NCI-H2196 treated with DMSO at 0.1 percent for 48 hours (cell line): Measurements from ENCODE around the gene PCNT.
"Not testable (repeated sequence)": the region's sequence is repeated elsewhere in the genome, so short reads cannot be mapped to it uniquely, and the experiment has no call there.

Experiments
- DNase-seq: peaks from one replicate; lab custom pipeline; 2025; ENCODE audit not compliant: unreplicated experiment; lab: John Stamatoyannopoulos, UW

PCNT gene

DNA sequence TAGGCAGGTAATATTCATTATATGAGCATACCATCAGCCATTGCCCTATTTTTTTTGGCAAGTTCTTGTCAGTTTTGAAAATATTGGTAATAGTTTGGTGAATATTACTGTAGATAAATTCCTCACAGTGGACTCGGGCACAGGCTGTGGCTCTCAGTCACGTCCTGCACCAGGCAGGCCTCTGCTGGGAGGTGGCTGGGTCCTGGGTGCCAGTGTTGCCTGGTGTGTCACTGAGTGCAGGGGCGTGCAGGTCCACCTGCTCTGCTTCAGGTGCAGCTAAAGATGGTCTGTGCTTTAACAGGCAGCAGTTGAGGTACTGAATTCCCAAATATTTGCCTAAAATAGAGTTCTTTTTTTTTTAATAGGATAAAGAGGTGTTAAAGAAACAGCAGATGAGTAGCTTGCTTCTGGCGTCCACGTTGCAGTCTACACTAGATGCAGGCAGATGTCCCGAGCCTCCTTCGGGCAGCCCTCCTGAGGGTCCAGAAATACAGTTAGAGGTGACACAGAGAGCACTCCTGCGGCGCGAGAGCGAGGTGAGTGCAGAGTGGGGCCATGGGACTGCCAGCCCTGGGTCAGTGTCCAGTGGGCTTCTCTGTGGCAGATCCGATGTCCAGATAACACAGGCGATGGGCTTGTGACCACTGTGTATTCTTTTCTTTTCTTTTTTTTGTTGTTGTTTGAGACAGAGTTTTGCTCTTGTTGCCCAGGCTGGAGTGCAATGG lies 77.4 kb downstream of the PCNT start:
- DNase-seq, result no peak

DNA sequence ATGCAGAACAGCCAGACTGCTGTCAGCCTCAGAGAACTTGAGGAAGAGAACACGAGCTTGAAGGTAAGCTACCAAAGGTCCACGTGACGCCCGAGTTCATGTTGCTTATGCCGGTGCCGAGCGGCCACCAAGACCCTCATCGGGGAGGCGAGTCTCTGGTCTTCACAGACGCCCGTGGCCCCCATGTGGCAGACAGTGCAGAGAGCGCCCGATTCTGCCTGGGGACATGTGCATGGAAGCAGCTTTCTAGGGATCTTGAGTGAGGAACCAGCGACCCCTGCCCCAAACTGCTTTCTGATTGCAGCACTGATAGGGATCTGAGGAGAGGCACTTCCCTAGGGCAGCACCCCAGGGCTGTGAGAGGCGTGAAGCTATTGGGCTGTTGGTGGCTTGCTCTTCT lies 78.5 kb downstream of the PCNT start:
- no peak for DNase-seq

DNA sequence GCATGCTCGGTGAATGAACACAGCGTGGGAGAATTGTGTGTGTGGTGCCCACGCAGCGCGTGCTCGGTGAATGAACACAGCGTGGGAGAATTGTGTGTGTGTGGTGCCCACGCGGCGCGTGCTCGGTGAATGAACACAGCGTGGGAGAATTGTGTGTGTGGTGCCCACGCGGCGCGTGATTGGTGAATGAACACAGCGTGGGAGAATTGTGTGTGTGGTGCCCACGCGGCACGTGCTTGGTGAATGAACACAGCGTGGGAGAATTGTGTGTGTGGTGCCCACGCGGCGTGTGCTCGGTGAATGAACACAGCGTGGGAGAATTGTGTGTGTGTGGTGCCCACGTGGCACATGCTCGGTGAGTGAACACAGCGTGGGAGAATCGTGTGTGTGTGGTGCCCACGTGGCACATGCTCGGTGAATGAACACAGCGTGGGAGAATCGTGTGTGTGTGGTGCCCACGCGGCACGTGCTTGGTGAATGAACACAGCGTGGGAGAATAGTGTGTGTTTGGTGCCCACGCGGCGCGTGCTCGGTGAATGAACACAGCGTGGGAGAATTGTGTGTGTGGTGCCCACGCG lies 79.4 kb downstream of the PCNT start:
- not testable (repeated sequence) for DNase-seq

DNA sequence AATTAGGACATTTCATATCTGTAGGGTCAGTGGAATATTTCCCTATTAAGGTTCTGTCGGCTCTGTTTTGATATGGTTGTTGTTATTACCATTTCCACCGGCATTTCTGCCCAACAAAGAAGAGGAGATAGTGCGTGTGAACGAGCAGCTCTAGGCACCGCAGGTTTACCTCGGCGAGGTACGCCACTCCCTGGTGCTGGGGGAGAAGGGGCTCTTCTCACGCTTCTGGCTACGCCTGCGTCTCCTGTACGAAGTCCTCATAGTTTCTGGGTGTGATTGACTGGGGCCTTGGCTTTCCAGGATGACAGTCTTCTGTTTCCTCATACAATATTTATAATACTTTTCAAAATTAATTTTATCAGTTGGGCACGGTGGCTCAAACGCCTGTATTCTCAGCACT lies 80.3 kb downstream of the PCNT start:
- no peak for DNase-seq

DNA sequence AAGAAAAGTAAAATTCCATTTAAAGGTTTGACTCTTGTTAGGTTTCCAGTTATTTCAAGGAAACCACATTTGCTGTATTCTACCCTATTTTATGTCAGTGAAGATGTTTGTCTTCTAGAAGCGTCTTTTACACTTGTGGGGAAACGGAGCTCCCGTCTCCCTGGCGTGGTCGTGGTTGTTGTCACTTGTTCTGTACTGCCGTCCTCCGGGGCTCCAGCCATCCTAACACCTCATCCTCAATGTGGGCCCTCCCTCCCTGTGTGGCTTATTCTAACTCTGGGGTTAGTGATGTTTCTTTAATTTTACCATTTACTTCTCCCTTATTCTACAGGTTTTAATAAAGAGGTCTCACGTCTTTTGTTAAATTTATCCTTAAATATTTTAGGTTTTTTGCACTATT lies 82.0 kb downstream of the PCNT start:
- DNase-seq, result no peak

DNA sequence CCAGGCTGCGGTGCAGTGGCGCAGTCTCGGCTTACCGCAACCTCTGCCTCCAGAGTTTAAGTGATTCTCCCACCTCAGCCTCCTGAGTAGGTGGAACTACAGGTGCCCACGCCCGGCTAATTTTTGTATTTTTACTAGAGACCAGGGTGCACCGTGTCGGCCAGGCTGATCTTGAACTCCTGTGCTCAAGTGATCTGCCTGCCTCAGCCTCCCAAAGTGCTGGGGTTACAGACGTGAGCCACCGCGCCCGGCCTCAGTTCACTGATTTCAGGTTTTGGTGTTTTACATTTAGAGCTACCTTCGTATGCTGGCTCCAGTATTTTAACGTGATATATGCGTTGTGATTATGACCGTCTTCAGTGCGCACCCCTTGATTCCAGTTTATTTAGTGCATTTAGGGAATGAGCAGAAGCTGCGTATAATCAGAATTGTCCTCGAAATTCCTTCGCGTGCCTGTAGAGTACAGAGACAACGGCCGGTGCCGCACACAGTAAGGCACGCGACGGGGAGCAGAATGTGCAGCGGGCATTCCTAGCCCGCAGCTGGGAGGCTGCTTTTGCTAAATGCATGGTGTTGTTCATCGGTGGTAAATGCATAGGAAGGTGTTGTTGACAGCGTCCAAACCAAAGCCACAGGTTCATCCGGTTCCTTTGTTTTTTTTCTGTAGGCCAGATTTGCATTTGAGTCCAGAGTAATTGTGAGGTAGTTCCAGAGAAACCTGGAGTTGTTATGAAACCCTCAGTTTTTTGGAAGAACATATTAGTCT lies 85.9 kb downstream of the PCNT start:
- no peak for DNase-seq

DNA sequence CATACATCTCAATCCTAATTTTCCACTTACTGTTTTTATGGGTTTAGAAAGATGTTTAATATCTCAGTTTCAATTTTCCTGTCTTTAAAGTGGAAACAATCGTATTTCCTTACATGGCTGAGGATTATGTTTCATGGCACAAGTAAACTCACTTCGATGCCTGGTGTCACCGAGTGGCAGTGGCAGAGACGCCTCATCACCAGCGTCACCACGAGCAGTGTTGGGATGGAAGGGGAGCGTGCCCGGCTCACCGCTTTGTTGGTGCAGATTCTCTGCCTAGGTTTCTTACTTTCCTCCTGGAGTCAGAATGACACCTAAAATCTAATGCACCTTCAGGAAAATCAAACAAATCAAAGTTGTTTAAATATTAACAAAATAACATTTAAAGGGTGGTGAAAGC lies 86.6 kb downstream of the PCNT start:
- no peak for DNase-seq

DNA sequence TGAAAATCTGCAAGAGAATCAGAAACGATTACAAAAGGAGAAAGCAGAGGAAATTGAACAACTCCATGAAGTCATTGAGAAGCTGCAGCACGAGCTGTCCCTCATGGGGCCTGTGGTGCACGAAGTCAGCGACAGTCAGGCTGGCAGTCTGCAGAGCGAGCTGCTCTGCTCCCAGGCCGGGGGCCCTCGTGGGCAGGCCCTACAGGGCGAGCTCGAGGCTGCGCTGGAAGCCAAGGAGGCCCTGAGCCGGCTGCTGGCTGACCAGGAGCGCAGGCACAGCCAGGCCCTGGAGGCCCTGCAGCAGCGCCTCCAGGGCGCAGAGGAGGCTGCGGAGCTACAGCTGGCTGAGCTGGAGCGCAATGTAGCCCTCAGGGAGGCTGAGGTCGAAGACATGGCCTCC lies 87.3 kb downstream of the PCNT start:
- no peak for DNase-seq

DNA sequence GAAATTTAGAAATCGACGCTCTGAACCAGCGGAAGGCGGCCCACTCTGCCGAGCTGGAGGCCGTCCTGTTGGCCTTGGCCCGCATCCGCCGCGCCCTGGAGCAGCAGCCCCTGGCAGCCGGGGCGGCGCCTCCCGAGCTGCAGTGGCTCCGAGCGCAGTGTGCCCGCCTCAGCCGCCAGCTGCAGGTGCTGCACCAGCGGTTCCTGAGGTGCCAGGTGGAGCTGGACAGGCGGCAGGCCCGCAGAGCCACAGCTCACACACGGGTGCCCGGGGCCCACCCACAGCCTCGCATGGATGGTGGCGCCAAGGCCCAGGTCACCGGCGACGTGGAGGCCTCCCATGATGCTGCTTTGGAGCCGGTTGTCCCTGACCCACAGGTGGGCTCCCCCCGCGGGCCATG lies 87.7 kb downstream of the PCNT start:
- DNase-seq, result no peak

DNA sequence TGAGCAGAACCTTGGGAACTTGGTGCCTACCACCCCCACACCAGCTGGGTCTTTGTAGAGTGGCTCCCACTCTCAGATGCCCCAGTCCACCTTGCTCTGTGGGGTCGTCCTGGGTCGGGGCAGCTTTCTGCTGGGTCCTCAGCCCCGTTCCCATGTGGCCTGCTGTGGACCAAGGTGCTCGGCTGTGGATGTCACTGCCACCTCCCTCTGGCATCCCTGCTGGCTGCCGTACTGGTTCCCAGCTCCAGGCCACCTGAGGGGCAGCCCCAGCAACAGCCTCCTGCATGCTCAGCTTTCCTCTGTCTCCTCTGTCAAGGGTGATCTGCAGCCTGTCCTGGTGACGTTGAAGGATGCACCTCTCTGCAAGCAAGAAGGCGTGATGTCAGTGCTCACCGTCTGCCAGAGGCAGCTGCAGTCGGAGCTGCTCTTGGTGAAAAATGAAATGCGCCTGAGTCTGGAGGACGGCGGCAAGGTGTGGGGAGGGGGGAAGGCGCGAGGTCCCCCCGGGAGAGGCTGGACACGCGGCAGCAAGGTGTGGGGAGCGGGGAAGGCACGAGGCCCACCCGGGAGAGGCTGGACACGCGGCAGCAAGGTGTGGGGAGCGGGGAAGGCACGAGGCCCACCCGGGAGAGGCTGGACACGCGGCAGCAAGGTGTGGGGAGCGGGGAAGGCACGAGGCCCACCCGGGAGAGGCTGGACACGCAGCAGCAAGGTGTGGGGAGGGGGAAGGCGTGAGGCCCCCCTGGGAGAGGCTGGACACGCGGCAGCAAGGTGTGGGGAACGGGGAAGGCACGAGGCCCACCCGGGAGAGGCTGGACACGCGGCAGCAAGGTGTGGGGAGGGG lies 88.8 kb downstream of the PCNT start:
- DNase-seq, result no peak

DNA sequence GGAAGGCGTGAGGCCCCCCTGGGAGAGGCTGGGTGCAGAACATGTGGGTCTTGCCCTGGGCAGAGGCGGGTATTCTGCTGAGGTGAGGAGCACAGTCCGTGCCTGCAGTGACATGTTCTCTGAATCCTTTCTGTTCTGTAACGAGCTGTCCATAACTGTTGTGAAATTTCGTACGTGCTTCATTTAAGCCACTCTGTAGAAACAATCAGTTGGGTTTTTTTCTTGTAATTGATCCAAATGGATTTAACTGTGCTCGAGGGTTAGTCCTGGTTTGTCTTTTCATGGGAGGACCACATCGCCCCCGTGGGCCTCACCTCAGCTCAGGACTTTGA lies 89.4 kb downstream of the PCNT start:
- DNase-seq, result no peak

DNA sequence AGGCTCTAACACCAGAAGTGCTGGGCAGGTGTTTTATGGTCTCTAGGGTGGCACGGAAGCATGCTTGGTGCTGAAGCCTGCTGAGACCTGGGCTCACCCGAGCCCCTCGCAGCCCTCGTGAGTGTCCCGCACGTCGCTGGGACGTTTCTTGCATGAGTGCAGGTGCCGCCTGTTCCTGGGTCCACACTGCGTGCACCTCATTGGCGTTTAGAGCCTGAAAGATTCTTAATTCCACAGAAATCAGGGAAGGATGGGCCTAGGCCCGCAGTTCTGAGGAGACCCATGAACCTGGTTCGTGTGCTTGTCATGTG lies 91.0 kb downstream of the PCNT start:
- DNase-seq, result no peak

DNA sequence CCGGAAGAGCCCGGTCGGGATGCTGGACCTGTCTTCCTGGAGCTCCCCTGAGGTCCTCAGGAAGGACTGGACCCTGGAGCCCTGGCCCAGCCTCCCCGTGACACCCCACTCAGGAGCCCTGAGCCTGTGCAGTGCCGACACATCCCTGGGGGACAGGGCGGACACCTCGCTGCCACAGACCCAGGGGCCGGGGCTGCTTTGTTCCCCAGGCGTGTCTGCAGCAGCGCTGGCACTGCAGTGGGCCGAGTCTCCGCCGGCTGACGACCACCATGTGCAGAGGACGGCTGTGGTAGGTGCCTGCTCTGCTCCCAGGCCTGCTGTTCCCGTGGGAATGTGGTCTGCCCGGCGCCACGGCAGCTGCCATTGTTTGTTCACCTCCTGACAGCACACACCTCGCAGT lies 92.6 kb downstream of the PCNT start:
- DNase-seq, result no peak

DNA sequence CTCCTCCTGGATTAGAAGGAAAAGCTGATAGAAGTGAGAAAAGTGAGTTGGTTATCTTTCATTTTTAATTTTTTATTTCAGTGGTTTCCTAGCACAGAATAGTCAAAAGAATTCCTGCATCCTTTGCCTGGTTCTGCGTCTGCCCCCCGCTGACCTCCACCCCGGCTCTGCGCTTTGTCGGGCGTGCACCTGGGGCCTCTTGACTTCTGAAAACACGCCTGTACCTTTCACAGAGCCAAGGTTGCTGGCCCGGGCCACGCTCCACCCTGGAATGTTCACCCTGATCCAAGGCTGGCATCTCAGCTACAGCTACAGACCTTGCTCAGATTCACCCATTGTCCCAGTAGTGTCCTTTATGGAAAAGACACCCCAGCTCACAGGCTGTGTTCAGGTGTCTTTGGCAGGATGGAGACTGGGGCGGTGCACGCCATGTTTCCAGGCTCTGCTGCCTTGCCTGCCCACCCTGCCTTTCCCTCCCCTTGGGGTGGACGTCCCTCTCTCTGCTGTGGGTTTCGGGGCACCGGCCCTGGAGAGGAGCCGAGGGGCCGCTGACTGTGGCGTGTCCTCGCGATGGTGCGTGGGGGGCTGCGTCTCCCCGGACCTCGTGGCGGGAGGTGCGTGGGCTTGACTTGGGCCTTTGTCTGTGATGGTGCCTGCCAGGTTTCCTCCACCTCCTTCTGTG lies 94.5 kb downstream of the PCNT start:
- DNase-seq, result no peak

DNA sequence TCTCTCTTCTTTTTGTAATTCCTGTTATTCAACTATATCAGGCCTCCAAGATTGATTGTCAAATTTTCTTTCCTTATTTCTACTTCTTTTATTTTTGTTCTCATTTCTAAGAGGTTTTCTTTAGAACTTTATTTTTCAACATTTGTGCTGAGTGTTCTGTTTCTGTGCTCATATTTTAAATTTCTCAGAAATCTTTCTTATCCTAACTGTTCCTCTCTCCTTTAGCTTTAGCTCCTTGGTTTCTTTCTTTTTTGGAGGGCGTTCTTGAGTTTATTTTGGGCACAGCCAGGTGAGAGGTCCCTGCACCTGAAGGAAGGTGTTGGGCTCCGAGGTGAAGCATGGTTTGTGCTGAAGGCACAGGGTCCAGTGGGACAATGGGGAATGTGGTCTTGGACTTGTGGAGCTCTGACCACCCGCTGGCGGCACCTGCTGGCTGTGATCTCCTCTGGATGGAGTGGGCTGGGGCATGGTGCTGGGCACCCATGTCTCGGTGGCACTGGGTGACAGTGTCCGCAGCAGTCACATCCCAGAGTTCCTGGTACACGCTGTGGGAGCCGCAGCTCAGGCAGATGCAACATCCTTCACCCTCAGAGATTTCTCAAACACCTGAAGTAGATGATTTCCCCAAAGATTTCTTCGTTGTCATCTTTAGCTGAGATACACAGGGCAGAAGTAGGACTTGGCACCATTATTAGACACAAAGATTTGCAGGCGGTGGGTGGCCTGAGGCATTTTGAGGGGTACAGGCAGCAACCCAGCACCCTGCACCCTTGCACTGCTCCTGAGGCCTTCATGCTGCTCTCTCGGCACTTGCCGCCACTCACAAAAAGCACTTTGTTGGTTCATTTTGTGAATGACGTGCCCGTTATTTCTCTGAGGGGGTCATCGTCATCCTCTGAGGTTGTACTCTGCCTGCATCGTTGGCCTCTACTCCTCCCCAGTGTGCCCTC lies 96.6 kb downstream of the PCNT start:
- DNase-seq, result no peak

DNA sequence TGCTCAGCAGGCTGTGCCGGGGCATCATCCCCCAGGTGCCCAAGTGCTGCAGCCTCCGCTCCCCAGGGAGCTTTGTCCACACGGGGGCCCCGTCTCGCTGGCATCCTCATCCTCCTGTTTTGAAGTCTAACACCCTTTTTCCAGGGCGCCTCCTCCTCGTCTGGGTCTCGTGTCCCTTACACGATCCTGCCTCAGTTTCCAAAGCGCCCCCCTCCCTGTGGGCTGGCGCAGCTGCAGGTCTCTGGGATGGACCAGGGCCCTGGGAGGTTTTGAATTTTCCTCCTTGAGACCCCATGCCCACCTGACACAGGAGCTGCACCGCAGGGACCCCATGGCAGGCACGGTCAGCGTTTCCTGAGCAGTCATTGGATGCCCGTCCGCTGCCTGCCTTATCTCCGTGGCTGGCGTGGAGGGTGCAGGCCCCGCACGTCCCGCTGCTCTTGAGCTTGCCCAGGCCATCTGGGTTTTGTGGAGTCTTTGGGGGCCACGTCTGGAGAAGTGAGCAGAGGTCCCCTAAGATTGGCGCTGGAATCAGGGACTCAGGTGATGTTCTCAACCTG lies 97.3 kb downstream of the PCNT start:
- DNase-seq, result no peak

DNA sequence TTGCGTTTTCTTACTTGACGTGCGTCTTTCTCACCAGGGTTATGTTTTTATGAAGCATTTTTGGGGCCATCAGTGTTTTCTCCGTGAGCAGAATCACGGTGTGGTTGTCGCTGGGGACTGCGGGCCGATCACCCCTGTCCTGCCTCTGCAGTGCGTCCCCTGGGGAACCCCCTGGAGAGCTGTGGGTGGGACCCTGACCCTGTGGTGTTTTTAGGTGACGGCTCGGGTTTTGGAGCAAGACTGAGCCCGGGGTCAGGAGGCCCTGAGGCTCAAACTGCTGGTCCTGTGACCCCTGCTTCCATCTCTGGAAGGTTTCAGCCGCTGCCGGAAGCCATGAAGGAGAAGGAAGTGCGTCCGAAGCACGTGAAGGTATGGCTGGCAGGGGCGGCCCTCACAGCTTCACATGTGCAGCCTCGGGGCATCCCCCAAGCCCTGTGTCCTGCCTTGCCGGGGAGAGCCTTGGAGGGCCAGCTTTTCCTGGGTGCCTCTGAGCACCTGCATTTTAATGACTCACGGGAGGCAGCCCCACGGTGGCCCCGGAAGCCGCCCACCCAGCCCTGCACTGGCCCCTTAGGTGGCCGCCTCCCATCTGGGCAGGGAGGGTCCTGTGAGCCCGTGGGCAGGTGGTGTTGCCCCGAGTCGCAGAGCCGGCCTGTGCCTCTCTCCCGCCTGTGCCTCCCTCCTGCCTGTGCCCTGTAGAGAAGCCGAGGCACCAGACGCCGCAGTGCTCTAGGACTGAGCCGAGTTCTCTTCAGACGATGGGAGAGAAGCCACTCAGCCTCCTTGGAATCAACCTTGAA lies 98.0 kb downstream of the PCNT start:
- no peak for DNase-seq

DNA sequence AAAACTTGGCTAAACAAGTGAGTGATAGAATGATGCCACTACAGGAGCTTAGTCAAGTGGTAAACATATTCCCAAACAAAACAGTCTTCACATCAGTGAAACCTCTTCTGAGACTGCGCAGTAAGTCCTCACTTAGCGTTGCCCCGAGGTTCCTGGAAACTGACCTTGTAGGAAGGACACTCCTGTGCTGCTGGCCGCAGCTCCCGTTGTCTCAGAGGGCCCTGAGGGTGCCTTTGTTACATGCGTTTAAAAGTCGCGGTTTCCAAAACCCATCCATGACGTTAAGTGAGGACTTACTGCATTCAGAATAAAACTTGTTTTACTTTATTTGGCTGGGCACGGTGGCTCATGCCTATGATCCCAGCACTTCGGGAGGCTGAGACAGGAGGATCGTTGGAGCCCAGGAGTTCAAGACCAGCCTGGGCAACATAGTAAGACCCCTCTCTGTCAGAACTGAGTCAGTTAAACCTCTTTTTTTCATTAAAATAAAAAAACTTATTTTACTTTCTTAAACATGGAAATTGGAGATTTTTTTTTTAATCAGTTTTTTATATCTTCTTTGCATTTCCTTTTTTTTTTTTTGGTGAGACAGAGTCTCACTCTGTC lies 98.8 kb downstream of the PCNT start:
- DNase-seq, result no peak
